HUES64 (cell line): ENCODE data around the gene SOCS7.

Experiments
- H3K27ac ChIP-seq: 2 replicates; pipeline ENCODE4 v1.7.0; 2013; ENCODE audit warnings: low read depth, low read length, inconsistent platforms
- H3K27me3 ChIP-seq: 2 replicates; pipeline ENCODE4 v1.6.1; 2013; ENCODE audit warnings: mild to moderate bottlenecking, low read length; ENCODE audit not compliant: insufficient read depth
- H3K36me3 ChIP-seq: 2 replicates; pipeline ENCODE4 v1.6.1; 2013; ENCODE audit warnings: mild to moderate bottlenecking, low read length; ENCODE audit not compliant: insufficient read depth
- H3K4me1 ChIP-seq: 2 replicates; pipeline ENCODE4 v1.6.1; 2013; ENCODE audit warnings: mild to moderate bottlenecking, low read length, moderate library complexity; ENCODE audit not compliant: insufficient read depth
- H3K4me3 ChIP-seq: 2 replicates; pipeline ENCODE4 v1.5.1; 2013; ENCODE audit warnings: mild to moderate bottlenecking, low read length, moderate library complexity
- H3K9ac ChIP-seq: 2 replicates; pipeline ENCODE4 v1.6.1; 2013; ENCODE audit warnings: mild to moderate bottlenecking, low read depth, low read length
- H3K9me3 ChIP-seq: 2 replicates; pipeline ENCODE4 v1.6.1; 2013; ENCODE audit warnings: low read depth, low read length; ENCODE audit not compliant: insufficient read depth
- WGBS: fragments of 150-250, 120-280 bp; methylation state at CpG from one replicate; pipeline ENCODE4 v1.1.7; 2013; ENCODE audit warnings: missing lambda C conversion rate; 5-methylcytosine and 5-hydroxymethylcytosine counted together

SOCS7 gene

GRCh38 chr17:38338053-38338452, 13.6 kb upstream of the SOCS7 start:
- Histone ChIP-seq H3K36me3 (no peaks in the 10 kb centered on the region), H3K4me1 (peaks cover 9% of the 10 kb centered on the region; the same call in 1 of the 2 replicates), H3K27me3 (no peaks in the 10 kb centered on the region), H3K9ac (no peak overlapping the region), H3K4me3 (no peak overlapping the region), H3K27ac (no peak overlapping the region), H3K9me3 (no peaks in the 10 kb centered on the region)
- WGBS = 94% methylated on average over 5 of the region's 5 CpGs

GRCh38 chr17:38338535-38338934, 13.1 kb upstream of the SOCS7 start:
- Histone ChIP-seq H3K36me3 (no peaks in the 10 kb centered on the region), H3K4me3 (no peak overlapping the region), H3K9ac (no peak overlapping the region), H3K27ac (no peak overlapping the region), H3K4me1 (peaks cover 9% of the 10 kb centered on the region; the same call in 1 of the 2 replicates), H3K27me3 (no peaks in the 10 kb centered on the region), H3K9me3 (no peaks in the 10 kb centered on the region)
- WGBS = 93% methylated on average over 4 of the region's 4 CpGs

GRCh38 chr17:38339891-38340290, 11.8 kb upstream of the SOCS7 start:
- Histone ChIP-seq H3K27me3 (no peaks in the 10 kb centered on the region), H3K9me3 (no peaks in the 10 kb centered on the region), H3K4me3 (no peak overlapping the region), H3K36me3 (no peaks in the 10 kb centered on the region), H3K4me1 (peaks cover 9% of the 10 kb centered on the region; the same call in 1 of the 2 replicates), H3K27ac (no peak overlapping the region), H3K9ac (no peak overlapping the region)

- 61% methylated on average over 4 of the region's 5 CpGs for WGBS
- Histone ChIP-seq H3K36me3 (no peaks in the 10 kb centered on the region), H3K4me3 (no peak overlapping the region), H3K4me1 (peaks cover 9% of the 10 kb centered on the region; the same call in 1 of the 2 replicates), H3K9me3 (no peaks in the 10 kb centered on the region), H3K9ac (no peak overlapping the region), H3K27me3 (no peaks in the 10 kb centered on the region), H3K27ac (no peak overlapping the region)
These were observed 10.5 kb upstream of the SOCS7 start for GRCh38 chr17:38341035-38341721.

GRCh38 chr17:38342886-38343607, 8.6 kb upstream of the SOCS7 start:
- H3K27ac ChIP-seq = no peak overlapping the region
- no peaks in the 10 kb centered on the region for H3K36me3 ChIP-seq
- WGBS = 94% methylated on average over 18 of the region's 18 CpGs
- H3K9me3 ChIP-seq = no peaks in the 10 kb centered on the region
- no peaks in the 10 kb centered on the region for H3K27me3 ChIP-seq
- H3K9ac ChIP-seq = no peak overlapping the region
- peaks cover 9% of the 10 kb centered on the region; the same call in 1 of the 2 replicates for H3K4me1 ChIP-seq
- H3K4me3 ChIP-seq = no peak overlapping the region

- Histone ChIP-seq H3K27ac (no peak within 1 kb of the TSS), H3K36me3 (no peaks in the 10 kb centered on the region), H3K9ac (no peak within 1 kb of the TSS), H3K9me3 (no peaks in the 10 kb centered on the region), H3K4me1 (peaks cover 9% of the 10 kb centered on the region; the same call in 1 of the 2 replicates), H3K27me3 (no peaks in the 10 kb centered on the region), H3K4me3 (no peak within 1 kb of the TSS)
- WGBS = 94% methylated on average over 15 of the region's 18 CpGs
These were observed 7.8 kb upstream of the SOCS7 start, which contains the start of gene GPR179 for GRCh38 chr17:38343608-38344419. Gene GPR179 (minus strand): TSS chr17:38343956. CDS start chr17:38343789, 167 bp downstream.

- WGBS = 95% methylated on average over 3 of the region's 3 CpGs
- H3K4me3 ChIP-seq = no peak overlapping the region
These were observed 7.3 kb upstream of the SOCS7 start for GRCh38 chr17:38344420-38344745.

GRCh38 chr17:38345743-38346142, 5.9 kb upstream of the SOCS7 start:
- Histone ChIP-seq H3K4me3 (no peak overlapping the region), H3K4me1 (peaks cover 14% of the 10 kb centered on the region; the same call in 1 of the 2 replicates), H3K36me3 (no peaks in the 10 kb centered on the region), H3K27me3 (no peaks in the 10 kb centered on the region), H3K9me3 (no peaks in the 10 kb centered on the region), H3K27ac (no peak overlapping the region), H3K9ac (no peak overlapping the region)
- WGBS = 92% methylated on average over 7 of the region's 7 CpGs

More at GRCh38 chr17:38344420-38344745, 7.3 kb upstream of the SOCS7 start:
- Histone ChIP-seq H3K27ac (no peak overlapping the region), H3K36me3 (no peaks in the 10 kb centered on the region), H3K9me3 (no peaks in the 10 kb centered on the region), H3K9ac (no peak overlapping the region), H3K4me1 (peaks cover 9% of the 10 kb centered on the region; the same call in 1 of the 2 replicates), H3K27me3 (no peaks in the 10 kb centered on the region)

- H3K27me3 ChIP-seq = peaks cover 6% of the 10 kb centered on the region
- 22% methylated on average over 8 of the region's 8 CpGs for WGBS
- no peaks in the 10 kb centered on the region for H3K36me3 ChIP-seq
- no peaks in the 10 kb centered on the region for H3K9me3 ChIP-seq
- H3K27ac ChIP-seq = no peak overlapping the region
- no peak overlapping the region for H3K9ac ChIP-seq
- peaks cover 17% of the 10 kb centered on the region for H3K4me1 ChIP-seq
- no peak overlapping the region for H3K4me3 ChIP-seq
These were observed 2.4 kb upstream of the SOCS7 start for GRCh38 chr17:38349097-38349730.

GRCh38 chr17:38350035-38350434, 1.6 kb upstream of the SOCS7 start:
- 91% methylated on average over 2 of the region's 2 CpGs for WGBS
- Histone ChIP-seq H3K9ac (no peak overlapping the region; the same call in 1 of the 2 replicates), H3K4me3 (no peak overlapping the region), H3K9me3 (no peaks in the 10 kb centered on the region), H3K27ac (peak overlapping the region; percentile 37; the same call in 1 of the 2 replicates), H3K36me3 (no peaks in the 10 kb centered on the region), H3K4me1 (peaks cover 17% of the 10 kb centered on the region), H3K27me3 (peaks cover 6% of the 10 kb centered on the region)
